ENCODE data around the gene BLACAT1. TPM values are rescaled to one million over a fixed set of nuclear protein-coding genes. Genes with fewer than 3 reads are reported as not detected.
"Not testable (repeated sequence)": the region's sequence is repeated elsewhere in the genome, so short reads cannot be mapped to it uniquely, and the experiment has no call there.

BLACAT1 gene
- total RNA-seq, 1 experiment from 2014 or later = 0.31 TPM

- Histone ChIP-seq H3K36me3 (ENCODE audit: control insufficient read depth, insufficient read depth, low read length) (no peaks in the 10 kb centered on the region), H3K9me3 (ENCODE audit: control insufficient read depth, insufficient read depth, low read depth, low read length) (no peaks in the 10 kb centered on the region), H3K27me3 (ENCODE audit: control insufficient read depth, insufficient read depth, low read length) (peaks cover 5% of the 10 kb centered on the region), H3K4me3 (ENCODE audit: low read depth in 2 of 2, low read length in 2 of 2) (no peak overlapping the region), H3K4me1 (ENCODE audit: control insufficient read depth, insufficient read depth, low read length) (no peaks in the 10 kb centered on the region), H3K27ac (ENCODE audit: low read length) (no peak overlapping the region)
- intact Hi-C loops (cut with micrococcal nuclease; ENCODE audit: unreplicated experiment) = no loop called here
- no peak for ATAC-seq
- no peak for DNase-seq (ENCODE audit: low read depth, low spot score)
- TF ChIP-seq SIN3A (IDR thresholded peaks at IDR 0.05; ENCODE audit: borderline replicate concordance, insufficient read depth, low read depth, low read length) (no peak), POLR2AphosphoS5 (IDR thresholded peaks at IDR 0.05; ENCODE audit: low read depth, low read length) (no peak)
- in situ Hi-C loops (cut with HindIII; ENCODE audit: low pct_unique_long_range_greater_than_20kb, low sequenced_read_pairs) = no loop called here
- POLR2A ChIA-PET = no interaction called here
- CTCF ChIA-PET = no interaction called here
- no TSS peak for BruUV-seq (replicated peaks)
Observed at GRCh38 chr1:205410581-205411298, 45.1 kb downstream of the BLACAT1 start.

- DNase-seq (ENCODE audit: low read depth, low spot score) (no peak), ATAC-seq (no peak)
- intact Hi-C loops (cut with micrococcal nuclease; ENCODE audit: unreplicated experiment) = no loop called here
- no peak for TF ChIP-seq POLR2AphosphoS5 (IDR thresholded peaks at IDR 0.05; ENCODE audit: low read depth, low read length)
- TF ChIP-seq CTCF (IDR thresholded peaks at IDR 0.05) = no peak
- no peak for TF ChIP-seq TCF7L2 (IDR thresholded peaks at IDR 0.05; ENCODE audit: low read depth, low read length)
- TF ChIP-seq REST (IDR thresholded peaks at IDR 0.05; ENCODE audit: insufficient read depth in 1 of 2, low read depth in 2 of 2, low read length in 1 of 2) = no peak
- TF ChIP-seq SIN3A (IDR thresholded peaks at IDR 0.05; ENCODE audit: borderline replicate concordance, insufficient read depth, low read depth, low read length) = no peak
- H3K9me3 ChIP-seq (ENCODE audit: control insufficient read depth, insufficient read depth, low read depth, low read length) = no peaks in the 10 kb centered on the region
- H3K4me3 ChIP-seq (ENCODE audit: low read depth in 2 of 2, low read length in 2 of 2) = no peak overlapping the region
- H3K4me1 ChIP-seq (ENCODE audit: control insufficient read depth, insufficient read depth, low read length) = no peaks in the 10 kb centered on the region
- no TSS peak for BruUV-seq (replicated peaks)
- H3K27me3 ChIP-seq (ENCODE audit: control insufficient read depth, insufficient read depth, low read length) = peaks cover 5% of the 10 kb centered on the region
- POLR2A ChIA-PET = no interaction called here
- H3K36me3 ChIP-seq (ENCODE audit: control insufficient read depth, insufficient read depth, low read length) = no peaks in the 10 kb centered on the region
- in situ Hi-C loops (cut with HindIII; ENCODE audit: low pct_unique_long_range_greater_than_20kb, low sequenced_read_pairs) = no loop called here
- CTCF ChIA-PET = no interaction called here
- no peak overlapping the region for H3K27ac ChIP-seq (ENCODE audit: low read length)
Observed at GRCh38 chr1:205407970-205408369, 47.9 kb downstream of the BLACAT1 start.

- BruUV-seq (replicated peaks); H3K4me3 ChIP-seq (ENCODE audit: low read depth in 2 of 2, low read length in 2 of 2); in situ Hi-C loops (cut with HindIII; ENCODE audit: low pct_unique_long_range_greater_than_20kb, low sequenced_read_pairs); H3K27me3 ChIP-seq (ENCODE audit: control insufficient read depth, insufficient read depth, low read length); CTCF ChIA-PET; intact Hi-C loops (cut with micrococcal nuclease; ENCODE audit: unreplicated experiment); DNase-seq (ENCODE audit: low read depth, low spot score); H3K9me3 ChIP-seq (ENCODE audit: control insufficient read depth, insufficient read depth, low read depth, low read length); POLR2A ChIA-PET; H3K36me3 ChIP-seq (ENCODE audit: control insufficient read depth, insufficient read depth, low read length); H3K4me1 ChIP-seq (ENCODE audit: control insufficient read depth, insufficient read depth, low read length); H3K27ac ChIP-seq (ENCODE audit: low read length); ATAC-seq: not testable (repeated sequence)
Observed at GRCh38 chr1:205406252-205406651, 49.6 kb downstream of the BLACAT1 start.

Small RNA genes lying within 50 kb of the gene (microRNA-seq; reads per million reads assigned to microRNA genes)
- 150 reads per million, percentile 60 among the genes with 10 or more reads in this experiment for gene MIR135B (ENCODE audit: unreplicated experiment)

Other genes starting within 250 kb of the BLACAT1 start
- 11.3 TPM for gene DSTYK, start 244.3 kb downstream of the BLACAT1 start, total RNA-seq (2021; ENCODE audit: unreplicated experiment)
- gene TMCC2, start 228.1 kb downstream of the BLACAT1 start, total RNA-seq (2021; ENCODE audit: unreplicated experiment) = 3.1 TPM
- gene NUAK2, start 134.3 kb downstream of the BLACAT1 start, total RNA-seq (2021; ENCODE audit: unreplicated experiment) = 17.4 TPM
- 0.31 TPM for gene KLHDC8A, start 99.1 kb downstream of the BLACAT1 start, total RNA-seq (2021; ENCODE audit: unreplicated experiment)
- gene LEMD1, start 34.0 kb downstream of the BLACAT1 start, total RNA-seq (2021; ENCODE audit: unreplicated experiment) = not detected
- gene CDK18, start 48.6 kb upstream of the BLACAT1 start, total RNA-seq (2021; ENCODE audit: unreplicated experiment) = 7.0 TPM
- gene ELK4, start 176.0 kb upstream of the BLACAT1 start, total RNA-seq (2021; ENCODE audit: unreplicated experiment) = 54.6 TPM
- gene SLC45A3, start 224.5 kb upstream of the BLACAT1 start, total RNA-seq (2021; ENCODE audit: unreplicated experiment) = 3.0 TPM

Data from Panc1 (cell line).